HEK293T (cell line): ENCODE results near the gene ARRDC1.

Experiments used
- ARNT ChIP-seq: fragments of 450-650 bp; IDR thresholded peaks from 2 replicates; pipeline ENCODE4 v1.6.1; 2017; ENCODE audit warnings: mild to moderate bottlenecking
- BHLHE40 ChIP-seq: fragments of 450-650 bp; IDR thresholded peaks from 2 replicates; pipeline ENCODE4 v1.6.1; 2016; ENCODE audit warnings: mild to moderate bottlenecking, moderate library complexity, borderline replicate concordance
- CTBP1 ChIP-seq: fragments of 450-650 bp; IDR thresholded peaks from 2 replicates; pipeline ENCODE4 v1.6.1; 2016; ENCODE audit warnings: borderline replicate concordance
- ELF4 ChIP-seq: fragments of 450-650 bp; IDR thresholded peaks from 2 replicates; pipeline ENCODE4 v1.6.1; 2017; ENCODE audit warnings: antibody characterized with exemption
- FOXA1 ChIP-seq: fragments of 450-650 bp; IDR thresholded peaks from 2 replicates; pipeline ENCODE4 v1.6.1; 2016; ENCODE audit warnings: mild to moderate bottlenecking
- FOXM1 ChIP-seq: fragments of 450-650 bp; IDR thresholded peaks from 2 replicates; pipeline ENCODE4 v1.6.1; 2017; ENCODE audit warnings: mild to moderate bottlenecking, borderline replicate concordance
- LEF1 ChIP-seq: fragments of 450-650 bp; IDR thresholded peaks from 2 replicates; pipeline ENCODE4 v1.6.1; 2017; ENCODE audit warnings: mild to moderate bottlenecking, borderline replicate concordance
- SP1 ChIP-seq: fragments of 450-650 bp; IDR thresholded peaks from 2 replicates; pipeline ENCODE4 v1.6.1; 2017
- SUZ12 ChIP-seq: fragments of 450-650 bp; IDR thresholded peaks from 2 replicates; pipeline ENCODE4 v1.6.1; 2016; ENCODE audit warnings: mild to moderate bottlenecking

DNA sequence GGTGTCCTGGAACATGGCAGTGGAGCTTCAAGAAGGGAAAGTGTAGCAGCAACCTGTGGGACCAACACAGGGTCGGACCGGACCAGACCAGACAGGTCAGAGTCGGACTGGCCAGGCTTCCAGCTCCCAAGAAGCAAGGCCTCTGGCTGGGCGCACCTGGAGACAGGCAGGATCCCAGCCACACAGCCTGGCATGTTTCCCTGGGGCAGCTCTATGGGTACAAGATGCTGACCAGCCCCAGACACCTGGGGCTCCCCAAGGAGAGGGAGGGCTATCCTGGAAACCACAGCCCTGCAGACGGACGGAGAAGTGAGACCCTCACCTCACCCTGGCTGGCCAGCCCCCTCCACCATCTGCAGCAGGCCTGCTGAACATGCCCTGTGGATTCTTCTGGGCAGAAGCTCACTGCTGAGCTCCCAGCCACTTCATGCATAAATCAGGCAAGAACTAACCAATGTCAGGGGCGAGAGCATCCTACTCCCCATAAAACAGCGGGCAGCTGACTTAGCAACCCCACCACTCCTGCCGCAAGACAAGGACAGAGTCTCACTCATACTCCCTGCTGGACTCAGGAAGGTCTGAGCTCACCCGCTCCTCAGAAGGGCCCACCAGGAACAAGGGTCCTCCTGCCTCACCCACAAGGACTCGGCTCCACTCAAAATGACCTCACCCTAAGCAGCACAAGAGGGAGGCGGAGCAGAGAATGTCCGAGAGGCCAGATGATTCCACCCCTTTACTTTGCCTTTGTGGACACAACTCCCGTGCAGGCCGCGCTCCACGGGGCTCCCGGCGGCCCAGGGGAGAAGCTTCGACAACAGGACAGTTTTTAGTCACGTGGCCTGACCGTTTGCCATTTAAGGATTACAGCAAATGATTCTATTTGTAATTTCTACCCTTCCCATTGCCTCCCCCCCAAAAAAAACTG is 23.9 kb upstream of the ARRDC1 start:
- no peak for TF ChIP-seq FOXM1
- TF ChIP-seq BHLHE40: no peak
- no peak for TF ChIP-seq SP1
- TF ChIP-seq FOXA1: no peak
- TF ChIP-seq LEF1: no peak
- no peak for TF ChIP-seq CTBP1
- TF ChIP-seq SUZ12: no peak
- no peak for TF ChIP-seq ELF4
- TF ChIP-seq ARNT: no peak
